Measurements from ENCODE around the gene ABCC1.

ABCC1 gene

GRCh38 chr16:16009401-16009800 is 60.0 kb downstream of the ABCC1 start:
- TF ChIP-seq, protein P1, sequence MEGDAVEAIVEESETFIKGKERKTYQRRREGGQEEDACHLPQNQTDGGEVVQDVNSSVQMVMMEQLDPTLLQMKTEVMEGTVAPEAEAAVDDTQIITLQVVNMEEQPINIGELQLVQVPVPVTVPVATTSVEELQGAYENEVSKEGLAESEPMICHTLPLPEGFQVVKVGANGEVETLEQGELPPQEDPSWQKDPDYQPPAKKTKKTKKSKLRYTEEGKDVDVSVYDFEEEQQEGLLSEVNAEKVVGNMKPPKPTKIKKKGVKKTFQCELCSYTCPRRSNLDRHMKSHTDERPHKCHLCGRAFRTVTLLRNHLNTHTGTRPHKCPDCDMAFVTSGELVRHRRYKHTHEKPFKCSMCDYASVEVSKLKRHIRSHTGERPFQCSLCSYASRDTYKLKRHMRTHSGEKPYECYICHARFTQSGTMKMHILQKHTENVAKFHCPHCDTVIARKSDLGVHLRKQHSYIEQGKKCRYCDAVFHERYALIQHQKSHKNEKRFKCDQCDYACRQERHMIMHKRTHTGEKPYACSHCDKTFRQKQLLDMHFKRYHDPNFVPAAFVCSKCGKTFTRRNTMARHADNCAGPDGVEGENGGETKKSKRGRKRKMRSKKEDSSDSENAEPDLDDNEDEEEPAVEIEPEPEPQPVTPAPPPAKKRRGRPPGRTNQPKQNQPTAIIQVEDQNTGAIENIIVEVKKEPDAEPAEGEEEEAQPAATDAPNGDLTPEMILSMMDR (IDR thresholded peaks at IDR 0.05; ENCODE audit: low read length): no peak
- TF ChIP-seq EZH2 (IDR thresholded peaks at IDR 0.05; ENCODE audit: borderline replicate concordance, low read length): no peak
- H3K9me3 ChIP-seq (ENCODE audit: low read length): no peaks in the 10 kb centered on the region
- H3K4me2 ChIP-seq (ENCODE audit: low read length): peak overlapping the region; percentile 60
- no peaks in the 10 kb centered on the region for H3K27me3 ChIP-seq (ENCODE audit: insufficient read depth, low read length)
- H3K27ac ChIP-seq (ENCODE audit: low read depth, low read length, poor library complexity, severe bottlenecking): peak overlapping the region; percentile 98
- no peaks in the 10 kb centered on the region for H3K9me2 ChIP-seq (ENCODE audit: low read depth, low read length)
- no peak overlapping the region for H3K4me3 ChIP-seq (ENCODE audit: low read depth, low read length, poor library complexity, severe bottlenecking)
- peaks cover 14% of the 10 kb centered on the region for H3K79me2 ChIP-seq (ENCODE audit: insufficient read depth, low read length)
- H3K36me3 ChIP-seq (ENCODE audit: insufficient read depth, low read length): peaks cover 43% of the 10 kb centered on the region
- H3K4me1 ChIP-seq (ENCODE audit: insufficient read depth, low read length, severe bottlenecking): peaks cover 38% of the 10 kb centered on the region
- H2AFZ ChIP-seq (ENCODE audit: low read length): no peak overlapping the region
- H3F3A ChIP-seq (ENCODE audit: insufficient read depth, low read length): 0 out of 2 replicates have a peak, but pooled peaks cover 3% of the 10 kb centered on the region
- peak overlapping the region; percentile 13; the same call in 1 of the 2 replicates for H3K9ac ChIP-seq (ENCODE audit: low read length)
- no peaks in the 10 kb centered on the region for H4K20me1 ChIP-seq (ENCODE audit: insufficient read depth, low read length)

- peaks cover 51% of the 10 kb centered on the region for H3K36me3 ChIP-seq (ENCODE audit: insufficient read depth, low read length)
Measured at GRCh38 chr16:16010194-16010593, 60.8 kb downstream of the ABCC1 start.

GRCh38 chr16:16012144-16012543 is 62.7 kb downstream of the ABCC1 start:
- no peak overlapping the region for H2AFZ ChIP-seq (ENCODE audit: low read length)
- no peaks in the 10 kb centered on the region for H3K9me2 ChIP-seq (ENCODE audit: low read depth, low read length)
- no peaks in the 10 kb centered on the region for H3K79me2 ChIP-seq (ENCODE audit: insufficient read depth, low read length)
- no peak overlapping the region for H3K4me3 ChIP-seq (ENCODE audit: low read depth, low read length, poor library complexity, severe bottlenecking)
- peaks cover 26% of the 10 kb centered on the region for H3K4me1 ChIP-seq (ENCODE audit: insufficient read depth, low read length, severe bottlenecking)
- peaks cover 65% of the 10 kb centered on the region for H3K36me3 ChIP-seq (ENCODE audit: insufficient read depth, low read length)
- H3K27me3 ChIP-seq (ENCODE audit: insufficient read depth, low read length): no peaks in the 10 kb centered on the region
- no peak for TF ChIP-seq EZH2 (IDR thresholded peaks at IDR 0.05; ENCODE audit: borderline replicate concordance, low read length)
- TF ChIP-seq, protein P1 (IDR thresholded peaks at IDR 0.05; ENCODE audit: low read length): no peak
- 0 out of 2 replicates have a peak, but pooled peaks cover 3% of the 10 kb centered on the region for H3F3A ChIP-seq (ENCODE audit: insufficient read depth, low read length)
- H4K20me1 ChIP-seq (ENCODE audit: insufficient read depth, low read length): no peaks in the 10 kb centered on the region
- no peak overlapping the region for H3K9ac ChIP-seq (ENCODE audit: low read length)
- H3K27ac ChIP-seq (ENCODE audit: low read depth, low read length, poor library complexity, severe bottlenecking): no peak overlapping the region
- H3K4me2 ChIP-seq (ENCODE audit: low read length): no peak overlapping the region
- H3K9me3 ChIP-seq (ENCODE audit: low read length): no peaks in the 10 kb centered on the region

More at GRCh38 chr16:16010194-16010593, 60.8 kb downstream of the ABCC1 start:
- H3K4me3 ChIP-seq (ENCODE audit: low read depth, low read length, poor library complexity, severe bottlenecking): no peak overlapping the region
- no peaks in the 10 kb centered on the region for H3K9me2 ChIP-seq (ENCODE audit: low read depth, low read length)
- 0 out of 2 replicates have a peak, but pooled peaks cover 3% of the 10 kb centered on the region for H3F3A ChIP-seq (ENCODE audit: insufficient read depth, low read length)
- H3K9me3 ChIP-seq (ENCODE audit: low read length): no peaks in the 10 kb centered on the region
- H4K20me1 ChIP-seq (ENCODE audit: insufficient read depth, low read length): no peaks in the 10 kb centered on the region
- H3K79me2 ChIP-seq (ENCODE audit: insufficient read depth, low read length): peaks cover 10% of the 10 kb centered on the region
- peak overlapping the region; percentile 98 for H3K27ac ChIP-seq (ENCODE audit: low read depth, low read length, poor library complexity, severe bottlenecking)
- H3K4me2 ChIP-seq (ENCODE audit: low read length): no peak overlapping the region
- TF ChIP-seq EZH2 (IDR thresholded peaks at IDR 0.05; ENCODE audit: borderline replicate concordance, low read length): no peak
- TF ChIP-seq, protein P1 (IDR thresholded peaks at IDR 0.05; ENCODE audit: low read length): no peak
- no peak overlapping the region for H2AFZ ChIP-seq (ENCODE audit: low read length)
- H3K9ac ChIP-seq (ENCODE audit: low read length): no peak overlapping the region
- no peaks in the 10 kb centered on the region for H3K27me3 ChIP-seq (ENCODE audit: insufficient read depth, low read length)
- H3K4me1 ChIP-seq (ENCODE audit: insufficient read depth, low read length, severe bottlenecking): peaks cover 38% of the 10 kb centered on the region
